GM12878 (cell line): ENCODE measurements around the gene WNT8A. TPM values are rescaled to one million over a fixed set of nuclear protein-coding genes. Genes with fewer than 3 reads are reported as not detected.

Source experiments
- CTCF ChIP-seq, 3 experiments: IDR thresholded peaks in 2 of 3; conservative IDR thresholded peaks in 1 of 3; 2 replicates each; pipeline ENCODE4 v1.5.1; 2011; ENCODE audit warnings: low read depth in 3 of 3, low read length in 3 of 3, mild to moderate bottlenecking in 3 of 3, control low read depth in 2 of 3, moderate library complexity in 2 of 3, inconsistent platforms in 1 of 3, mixed read lengths in 1 of 3; ENCODE audit not compliant: control insufficient read depth in 2 of 3, insufficient read depth in 1 of 3; ENCODE audit errors: extremely low read depth in 1 of 3
- E4F1 ChIP-seq: fragments of 450-650 bp; IDR thresholded peaks from 2 replicates; pipeline ENCODE4 v1.6.1; 2018; ENCODE audit warnings: borderline replicate concordance, mild to moderate bottlenecking; ENCODE audit not compliant: partially characterized antibody
- ELK1 ChIP-seq: IDR thresholded peaks from 2 replicates; pipeline ENCODE4 v1.6.1; 2012; ENCODE audit warnings: low read depth, low read length, improper control_type of control experiment
- LARP7 ChIP-seq: fragments of 450-650 bp; IDR thresholded peaks from 2 replicates; pipeline ENCODE4 v1.6.1; 2017; ENCODE audit warnings: mild to moderate bottlenecking
- RAD21 ChIP-seq: IDR thresholded peaks from 2 replicates; pipeline ENCODE4 v1.6.1; 2011; ENCODE audit warnings: mild to moderate bottlenecking, low read depth, low read length, moderate library complexity; ENCODE audit not compliant: insufficient read depth
- RBBP5 ChIP-seq: fragments of 200-600 bp; sonication (generic); conservative IDR thresholded peaks from 2 replicates; pipeline ENCODE4 v1.6.1; 2016
- RUNX3 ChIP-seq: IDR thresholded peaks from 2 replicates; pipeline ENCODE4 v1.6.1; 2012; ENCODE audit warnings: low read length, inconsistent platforms
- SKIL ChIP-seq: fragments of 450-650 bp; IDR thresholded peaks from 2 replicates; pipeline ENCODE4 v1.6.1; 2017; ENCODE audit warnings: mild to moderate bottlenecking, low read depth, inconsistent platforms; ENCODE audit not compliant: poor library complexity, severe bottlenecking
- SMARCA5 ChIP-seq: fragments of 450-650 bp; IDR thresholded peaks from 2 replicates; pipeline ENCODE4 v1.6.1; 2017; ENCODE audit warnings: mild to moderate bottlenecking
- SMC3 ChIP-seq: IDR thresholded peaks from 2 replicates; pipeline ENCODE4 v1.6.1; 2011; ENCODE audit warnings: low read length, improper control_type of control experiment, borderline replicate concordance
- polyA plus RNA-seq, 11 experiments: library from polyadenylated mRNA; depleted of rRNA in 4 of 11; unstranded in 6 of 11; stranded (reverse) in 5 of 11; fragments of >200 nt; fragmentation: Nextera tagmentation in 4 of 11; fragmentation: Illumina TruSeq in 1 of 11; extraction: Ambion mirVana in 4 of 11; extraction: Trizol in 1 of 11; gene quantifications; 1 replicate in 1 of 11; 2 replicates in 10 of 11; pipeline versions ENCODE4 v1.2.1 to v1.2.3, GENCODE V29; 2011 to 2016; ENCODE audit warnings: inconsistent platforms in 2 of 11, missing spikeins in 2 of 11, low read depth in 1 of 11
- total RNA-seq, 4 experiments: library from RNA; depleted of rRNA in 3 of 4; stranded (reverse); fragments of >200 nt in 3 of 4; fragmentation: Illumina TruSeq in 1 of 4; extraction: Trizol in 1 of 4; gene quantifications; 2 replicates each; pipeline versions ENCODE4 v1.2.1 to v1.2.3, GENCODE V29; 2013 to 2021

WNT8A gene
- total and polyA plus RNA-seq, 10 of the 15 experiments (the other 5 are each of a cell fraction or from before 2014, with no cell fraction given), result not detected

GRCh38 chr5:138035605-138036537 lies 48.0 kb upstream of the WNT8A start (continued):
- TF ChIP-seq SKIL, result peak; percentile 48
- TF ChIP-seq RAD21, result peak; percentile 69
- TF ChIP-seq RUNX3, result peak; percentile 17; the same call in 1 of the 2 replicates
- TF ChIP-seq ELK1, result 0 out of 2 replicates have a peak, but pooled peaks have one; percentile 20
- no peak for TF ChIP-seq E4F1
- TF ChIP-seq SMARCA5, result 0 out of 2 replicates have a peak, but pooled peaks have one; percentile 40
- peak; percentile 76 for TF ChIP-seq SMC3
- TF ChIP-seq CTCF (IDR thresholded peaks at IDR 0.05 in 2 of 3, conservative IDR thresholded peaks at IDR 0.05 in 1 of 3; ENCODE audit: control insufficient read depth in 2 of 3, extremely low read depth in 1 of 3, insufficient read depth in 1 of 3, low read depth in 3 of 3, low read length in 3 of 3), result peak; percentile 74 to 99 (median 96)
- TF ChIP-seq RBBP5, result no peak
- no peak for TF ChIP-seq LARP7
